Nephron progenitor cell (in vitro differentiated cells): Measurements from ENCODE around the gene DIRAS1.

Source experiments
- DNase-seq: peaks from one replicate; pipeline ENCODE4 v3.0.0; 2021
- H3K27ac Mint-ChIP-seq: 2 replicates; pipeline ENCODE4 v1.8.0; 2021; ENCODE audit warnings: mild to moderate bottlenecking, moderate library complexity, mixed read lengths
- H3K27me3 Mint-ChIP-seq: 2 replicates; pipeline ENCODE4 v1.8.0; 2021; ENCODE audit warnings: mild to moderate bottlenecking, low read depth, mixed read lengths; ENCODE audit not compliant: poor library complexity
- H3K36me3 Mint-ChIP-seq: 2 replicates; pipeline ENCODE4 v1.8.0; 2021; ENCODE audit warnings: low read depth, mixed read lengths
- H3K4me1 Mint-ChIP-seq: 2 replicates; pipeline ENCODE4 v1.8.0; 2021; ENCODE audit warnings: mixed read lengths
- H3K4me3 Mint-ChIP-seq: 2 replicates; pipeline ENCODE4 v1.8.0; 2021; ENCODE audit warnings: mild to moderate bottlenecking, moderate library complexity, mixed read lengths
- H3K9me3 Mint-ChIP-seq: 2 replicates; pipeline ENCODE4 v1.8.0; 2021; ENCODE audit warnings: mild to moderate bottlenecking, moderate library complexity, mixed read lengths
- TF ChIP-seq, protein P1 (sequence below): fragments of 200-600 bp; sonication (generic); IDR thresholded peaks from 2 replicates; pipeline ENCODE4 v1.5.0; 2021; ENCODE audit warnings: antibody characterized with exemption

DIRAS1 gene

DNA sequence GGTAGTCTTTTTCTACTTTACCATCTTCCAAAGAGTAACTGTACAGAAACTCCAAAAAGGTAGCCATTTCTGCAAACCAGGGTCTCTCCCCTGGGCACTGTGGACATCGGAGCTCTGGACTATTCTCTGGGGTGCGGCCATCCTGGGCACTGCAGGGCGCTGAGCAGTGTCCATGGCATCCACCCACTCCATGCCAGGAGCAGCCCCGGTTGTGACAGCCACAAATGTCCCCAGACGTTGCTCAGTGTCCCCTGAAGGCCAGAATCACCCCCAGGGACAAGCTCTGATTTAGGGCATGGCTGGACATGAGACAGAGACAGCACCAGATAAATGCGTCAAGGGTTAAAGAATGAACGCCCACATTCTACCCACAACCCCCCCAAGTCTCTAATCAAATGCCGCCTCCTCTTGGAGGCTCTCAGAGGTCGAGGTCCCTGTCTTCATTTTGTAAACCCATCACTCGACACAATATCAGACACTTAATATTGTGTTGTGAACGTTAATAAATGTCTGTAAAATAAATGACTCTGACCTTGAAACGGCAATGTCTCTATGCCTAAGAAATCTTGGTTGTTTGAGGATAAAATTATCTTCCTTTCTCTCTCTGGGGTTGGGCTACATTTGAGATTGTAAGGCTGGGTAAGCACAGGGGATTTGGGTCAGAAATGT, 27.5 kb downstream of the DIRAS1 start:
- Mint-ChIP-seq H3K9me3 (no peaks in the 10 kb centered on the region), H3K4me3 (no peak overlapping the region), H3K4me1 (peaks cover 21% of the 10 kb centered on the region), H3K36me3 (no peaks in the 10 kb centered on the region), H3K27ac (no peak overlapping the region), H3K27me3 (peaks cover 23% of the 10 kb centered on the region)
- no peak for DNase-seq
- TF ChIP-seq, protein P1, sequence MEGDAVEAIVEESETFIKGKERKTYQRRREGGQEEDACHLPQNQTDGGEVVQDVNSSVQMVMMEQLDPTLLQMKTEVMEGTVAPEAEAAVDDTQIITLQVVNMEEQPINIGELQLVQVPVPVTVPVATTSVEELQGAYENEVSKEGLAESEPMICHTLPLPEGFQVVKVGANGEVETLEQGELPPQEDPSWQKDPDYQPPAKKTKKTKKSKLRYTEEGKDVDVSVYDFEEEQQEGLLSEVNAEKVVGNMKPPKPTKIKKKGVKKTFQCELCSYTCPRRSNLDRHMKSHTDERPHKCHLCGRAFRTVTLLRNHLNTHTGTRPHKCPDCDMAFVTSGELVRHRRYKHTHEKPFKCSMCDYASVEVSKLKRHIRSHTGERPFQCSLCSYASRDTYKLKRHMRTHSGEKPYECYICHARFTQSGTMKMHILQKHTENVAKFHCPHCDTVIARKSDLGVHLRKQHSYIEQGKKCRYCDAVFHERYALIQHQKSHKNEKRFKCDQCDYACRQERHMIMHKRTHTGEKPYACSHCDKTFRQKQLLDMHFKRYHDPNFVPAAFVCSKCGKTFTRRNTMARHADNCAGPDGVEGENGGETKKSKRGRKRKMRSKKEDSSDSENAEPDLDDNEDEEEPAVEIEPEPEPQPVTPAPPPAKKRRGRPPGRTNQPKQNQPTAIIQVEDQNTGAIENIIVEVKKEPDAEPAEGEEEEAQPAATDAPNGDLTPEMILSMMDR: no peak

DNA sequence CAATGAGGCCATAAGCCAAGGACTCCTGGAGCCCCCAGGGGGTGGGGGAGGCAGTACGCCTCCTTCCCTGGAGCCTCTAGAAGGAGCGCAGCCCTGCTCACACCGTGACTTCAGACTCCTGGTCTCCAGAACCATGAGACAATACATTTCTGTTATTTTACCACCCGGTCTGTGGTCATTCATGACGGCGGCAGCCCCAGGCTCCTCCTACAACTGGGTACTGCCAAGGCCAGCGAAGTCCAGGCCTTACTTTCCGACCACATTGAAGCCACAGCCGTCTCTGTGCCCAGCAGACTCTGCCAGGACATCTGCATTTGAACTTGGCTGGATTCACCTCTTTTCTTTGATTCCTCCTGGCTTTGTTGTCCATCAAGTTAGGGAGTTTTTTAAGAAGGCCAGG, 29.2 kb downstream of the DIRAS1 start:
- no peak overlapping the region for H3K27ac Mint-ChIP-seq

DNA sequence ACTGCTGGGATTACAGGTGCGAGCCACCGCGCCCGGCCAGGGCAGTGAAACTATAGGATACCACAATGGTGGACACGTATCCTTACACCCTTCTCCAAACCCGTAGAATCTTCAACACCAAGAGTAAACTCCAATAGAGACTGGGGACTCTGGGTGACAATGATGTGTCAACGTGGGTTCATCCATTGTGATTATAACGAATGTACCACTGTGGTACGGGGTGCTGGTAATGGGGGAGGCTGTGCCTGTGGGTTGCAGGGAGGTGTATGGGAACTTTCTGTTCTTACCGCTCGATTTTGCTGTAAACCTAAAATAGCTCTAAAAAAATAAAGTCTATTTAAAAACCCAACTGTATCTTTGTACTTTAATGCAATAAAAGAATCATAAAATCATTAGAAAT, 30.3 kb downstream of the DIRAS1 start:
- Mint-ChIP-seq H3K4me1 (peaks cover 12% of the 10 kb centered on the region), H3K27me3 (peaks cover 7% of the 10 kb centered on the region), H3K4me3 (no peak overlapping the region), H3K9me3 (peaks cover 4% of the 10 kb centered on the region), H3K27ac (no peak overlapping the region), H3K36me3 (peaks cover 4% of the 10 kb centered on the region)
- TF ChIP-seq, protein P1: no peak
- no peak for DNase-seq

More for the DNA sequence above, 29.2 kb downstream of the DIRAS1 start:
- H3K9me3 Mint-ChIP-seq: no peaks in the 10 kb centered on the region
- peaks cover 12% of the 10 kb centered on the region for H3K4me1 Mint-ChIP-seq
- peaks cover 13% of the 10 kb centered on the region for H3K27me3 Mint-ChIP-seq
- H3K36me3 Mint-ChIP-seq: no peaks in the 10 kb centered on the region
- H3K4me3 Mint-ChIP-seq: no peak overlapping the region
- no peak for DNase-seq
- TF ChIP-seq, protein P1: no peak

DNA sequence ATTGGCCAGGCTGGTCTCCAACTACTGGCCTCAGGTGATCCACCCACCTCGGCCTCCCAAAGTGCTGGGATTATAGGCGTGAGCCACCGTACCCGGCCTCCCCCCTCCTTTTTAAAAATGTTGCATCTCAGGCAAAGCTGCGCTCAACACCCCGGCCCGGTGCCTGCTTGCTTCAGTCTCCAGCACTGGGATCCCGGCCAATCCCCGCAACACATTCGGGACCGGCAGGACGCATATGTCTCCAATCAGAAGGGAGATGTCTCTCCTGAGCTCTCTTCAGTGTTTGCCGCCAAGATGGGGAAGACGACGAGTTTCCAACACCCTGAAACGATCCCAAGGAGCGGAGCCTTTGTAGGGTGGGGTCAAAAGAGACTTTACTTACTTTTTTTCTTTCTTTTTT, 34.8 kb downstream of the DIRAS1 start:
- peak overlapping the region; percentile 78 for H3K27ac Mint-ChIP-seq
- peaks cover 4% of the 10 kb centered on the region for H3K36me3 Mint-ChIP-seq
- peaks cover 7% of the 10 kb centered on the region for H3K9me3 Mint-ChIP-seq
- peaks cover 10% of the 10 kb centered on the region for H3K27me3 Mint-ChIP-seq
- DNase-seq: no peak
- H3K4me1 Mint-ChIP-seq: peaks cover 5% of the 10 kb centered on the region
- TF ChIP-seq, protein P1: no peak
- no peak overlapping the region for H3K4me3 Mint-ChIP-seq

DNA sequence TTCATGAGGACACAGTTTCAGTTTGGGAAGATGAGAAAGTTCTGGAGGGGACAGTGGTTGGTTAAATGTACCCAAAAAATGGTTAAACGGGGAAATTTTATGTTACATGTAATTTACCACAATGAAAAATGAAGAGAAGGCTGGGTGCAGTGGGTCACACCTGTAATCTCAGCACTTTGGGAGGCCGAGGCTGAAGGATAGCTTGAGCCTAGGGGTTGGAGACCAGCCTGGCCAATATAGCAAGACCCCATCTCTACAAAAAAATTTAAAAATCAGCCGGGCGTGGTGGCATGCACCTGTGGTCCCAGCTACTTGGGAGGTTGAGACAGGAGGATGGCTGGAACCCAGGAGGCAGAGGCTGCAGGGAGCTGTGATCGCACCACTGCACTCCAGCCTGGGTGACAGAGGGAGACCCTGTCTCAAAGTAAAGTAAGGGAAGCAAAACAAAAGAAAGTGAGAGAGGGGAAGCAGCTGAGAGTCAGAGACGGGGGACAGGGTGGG, 35.9 kb downstream of the DIRAS1 start:
- TF ChIP-seq, protein P1: no peak
- H3K36me3 Mint-ChIP-seq: peaks cover 4% of the 10 kb centered on the region
- H3K9me3 Mint-ChIP-seq: peaks cover 9% of the 10 kb centered on the region
- H3K27ac Mint-ChIP-seq: no peak overlapping the region
- H3K4me3 Mint-ChIP-seq: no peak overlapping the region
- no peak for DNase-seq
- H3K27me3 Mint-ChIP-seq: peaks cover 17% of the 10 kb centered on the region
- peaks cover 5% of the 10 kb centered on the region for H3K4me1 Mint-ChIP-seq
